HuH-7 (cell line): Measurements from ENCODE around the gene TACR1.
"Not testable (repeated sequence)": the region's sequence is repeated elsewhere in the genome, so short reads cannot be mapped to it uniquely, and the experiment has no call there.

ENCODE experiments used
- DNase-seq: peaks from one replicate; pipeline ENCODE4 v3.0.0; 2011; ENCODE audit warnings: low spot score

TACR1 gene

DNA sequence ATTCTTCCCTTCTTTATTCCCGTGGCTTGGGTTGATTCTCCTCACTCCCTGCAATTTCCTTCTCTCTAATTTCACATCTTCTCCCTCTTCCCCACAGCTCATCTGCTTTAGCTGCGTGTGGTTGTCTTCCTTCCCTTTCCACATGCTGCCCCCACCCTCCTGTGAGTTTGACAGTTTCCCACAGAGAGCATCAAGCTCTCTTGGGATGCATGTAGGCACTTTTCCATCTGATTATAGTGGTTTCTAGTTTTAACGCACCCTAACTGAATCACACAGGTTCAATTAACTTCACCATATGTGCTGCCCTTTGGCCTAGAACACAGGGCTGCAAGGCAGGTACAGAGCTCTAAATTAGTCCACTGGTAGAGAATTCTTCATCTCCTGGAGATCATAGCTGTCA is 110.5 kb downstream of the TACR1 start:
- DNase-seq = no peak

- no peak for DNase-seq
These were observed 111.6 kb downstream of the TACR1 start for GRCh38 chr2:75087736-75088135.

GRCh38 chr2:75079575-75079974 is 119.7 kb downstream of the TACR1 start:
- DNase-seq = no peak

DNA sequence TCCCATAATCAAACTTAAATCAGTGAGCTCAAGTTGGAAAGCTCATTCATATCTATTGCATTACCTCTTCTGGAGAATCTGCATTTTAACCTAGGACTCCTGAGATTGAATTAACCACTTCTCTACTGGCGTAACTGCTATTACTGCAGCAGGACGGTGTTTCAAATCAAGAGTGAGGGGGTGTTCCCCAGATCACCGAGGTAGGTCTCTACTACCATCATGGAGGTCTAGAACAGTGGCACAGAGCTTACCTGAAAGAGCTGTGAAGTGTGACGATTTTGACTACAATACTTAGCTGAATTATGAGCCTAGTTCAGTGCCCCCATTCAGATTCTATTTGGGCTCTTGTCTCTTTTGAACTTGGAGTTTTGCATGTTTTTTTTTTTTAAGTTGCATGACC is 121.4 kb downstream of the TACR1 start:
- no peak for DNase-seq

- DNase-seq = no peak
These were observed 123.2 kb downstream of the TACR1 start for GRCh38 chr2:75076088-75076487.

- no peak for DNase-seq
These were observed 124.6 kb downstream of the TACR1 start for GRCh38 chr2:75074708-75075107.

GRCh38 chr2:75074228-75074627 is 125.1 kb downstream of the TACR1 start:
- no peak for DNase-seq

GRCh38 chr2:75071766-75072165 is 127.6 kb downstream of the TACR1 start:
- DNase-seq = no peak

GRCh38 chr2:75068546-75068945 is 130.8 kb downstream of the TACR1 start:
- no peak for DNase-seq

DNA sequence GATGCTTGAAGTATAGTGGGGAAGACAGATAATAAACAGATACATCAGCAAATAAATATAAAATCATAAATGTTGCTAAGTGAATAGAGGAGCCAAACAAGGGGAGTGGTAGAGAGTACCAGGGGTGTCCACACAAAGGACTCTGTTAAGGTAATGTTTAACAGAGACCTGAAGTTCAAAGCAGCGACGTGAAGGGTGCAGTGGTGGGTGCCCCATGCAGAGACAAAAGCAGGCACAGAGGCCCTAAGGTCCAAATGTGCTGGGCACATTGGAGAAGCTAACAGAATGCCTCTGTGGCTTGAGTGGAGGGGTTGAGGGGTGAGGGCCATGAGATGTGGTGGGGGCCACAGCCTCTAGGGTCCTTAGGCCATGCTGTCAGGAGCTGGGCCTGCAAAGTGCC is 131.8 kb downstream of the TACR1 start:
- DNase-seq = no peak

DNA sequence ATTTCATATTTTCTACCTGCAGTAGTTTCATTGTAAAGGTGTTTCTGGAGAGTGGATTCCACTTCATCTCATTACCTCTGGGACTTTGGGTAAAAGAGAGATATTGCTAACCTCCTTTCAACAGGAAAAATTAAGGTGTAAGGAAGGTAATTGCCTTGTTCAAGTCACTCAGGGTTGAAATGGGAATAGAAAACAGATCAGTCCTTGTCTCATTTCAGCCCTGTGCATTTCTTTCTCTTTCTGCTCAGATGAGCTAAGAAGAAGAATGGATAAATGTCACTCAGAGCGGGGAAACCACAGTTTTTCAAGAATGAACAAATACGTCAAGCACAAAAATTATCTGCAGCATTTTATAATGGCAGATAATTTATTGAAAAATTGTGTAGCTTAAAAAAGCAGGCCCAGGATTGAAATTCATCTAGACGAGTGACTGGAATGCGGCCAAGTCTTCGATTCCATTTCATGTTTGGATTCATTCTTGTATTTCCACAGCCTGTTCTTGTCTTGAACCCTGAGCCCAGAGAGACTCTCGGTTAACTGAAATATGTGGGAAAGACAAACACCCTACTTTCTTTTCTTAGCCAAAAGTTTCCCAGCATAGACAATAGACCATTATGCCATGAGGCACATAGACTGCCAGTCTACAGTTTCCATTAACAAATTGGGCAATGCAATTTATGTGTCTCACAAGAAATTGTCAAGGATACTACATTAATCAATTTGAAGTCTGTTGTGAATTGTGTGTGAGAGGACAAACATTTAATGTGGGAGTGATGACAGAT is 133.0 kb downstream of the TACR1 start:
- no peak for DNase-seq

- DNase-seq = no peak
These were observed 133.8 kb downstream of the TACR1 start for GRCh38 chr2:75065402-75066008.

DNA sequence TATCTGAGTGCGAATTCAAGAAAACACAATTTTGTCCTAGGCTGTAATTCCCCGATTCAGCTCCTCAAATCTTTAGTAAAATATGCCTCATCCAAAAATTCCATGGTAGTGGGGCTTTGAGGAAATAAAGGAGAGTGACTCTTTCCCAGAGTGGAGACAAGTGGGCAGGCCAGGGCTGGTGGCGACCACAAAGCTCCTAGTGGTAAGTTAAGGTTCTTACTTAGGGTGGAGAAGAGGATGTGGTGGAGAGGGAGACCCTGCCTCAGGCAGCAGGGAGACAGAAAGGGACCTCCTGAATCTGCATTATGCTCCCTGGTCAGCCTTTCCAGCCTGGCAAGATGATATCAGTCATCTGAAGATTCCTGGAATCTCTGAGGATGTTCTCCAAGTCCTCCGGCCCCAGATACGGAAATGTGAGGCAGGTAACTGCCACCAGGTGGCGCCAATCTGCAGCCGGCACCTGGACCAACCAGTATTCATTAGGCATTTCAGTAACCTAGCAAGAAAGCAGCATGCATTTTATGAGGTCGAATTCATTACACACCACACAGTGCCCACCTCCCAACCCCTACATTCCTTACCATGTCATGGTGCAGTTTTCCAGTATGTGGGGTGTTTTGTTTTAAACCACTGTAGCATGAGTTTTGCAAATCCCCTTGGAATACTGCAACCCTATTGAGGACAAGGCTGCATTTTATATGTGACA is 134.5 kb downstream of the TACR1 start:
- DNase-seq = peak; percentile 42

- no peak for DNase-seq
These were observed 135.4 kb downstream of the TACR1 start for GRCh38 chr2:75063906-75064305.

DNA sequence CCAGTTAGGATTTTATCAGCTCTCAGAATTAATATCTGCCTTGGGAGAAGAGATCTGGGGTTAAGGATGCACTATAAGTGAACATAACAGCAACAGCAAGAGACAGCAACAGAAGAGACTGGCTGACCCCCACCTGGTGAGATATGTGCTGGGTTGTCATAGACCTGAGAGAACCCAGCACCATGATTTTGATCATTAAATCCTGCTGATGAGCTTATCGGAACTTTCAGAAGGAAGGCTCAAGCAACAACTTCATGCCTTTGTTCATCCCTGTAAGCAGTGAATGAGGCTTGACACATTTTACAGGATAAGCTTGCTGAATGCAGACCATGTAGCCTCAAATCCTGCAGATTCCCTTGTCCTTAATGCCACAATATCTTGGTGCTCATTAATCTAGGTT is 140.9 kb downstream of the TACR1 start:
- DNase-seq = no peak

DNA sequence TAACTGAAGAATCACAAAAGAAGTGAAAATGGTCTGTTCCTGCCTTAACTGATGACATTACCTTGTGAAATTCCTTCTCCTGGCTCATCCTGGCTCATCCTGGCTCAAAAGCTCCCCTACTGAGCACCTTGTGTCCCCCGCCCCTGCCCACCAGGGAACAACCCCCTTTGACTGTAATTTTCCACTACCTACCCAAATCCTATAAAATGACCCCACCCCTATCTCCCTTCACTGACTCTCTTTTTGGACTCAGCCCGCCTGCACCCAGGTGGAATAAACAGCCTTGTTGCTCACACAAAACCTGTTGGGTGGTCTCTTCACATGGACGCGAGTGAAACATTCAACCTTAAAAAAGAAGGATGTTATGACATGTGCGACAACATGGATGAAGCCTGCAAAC is 142.2 kb downstream of the TACR1 start:
- not testable (repeated sequence) for DNase-seq

- DNase-seq = no peak
These were observed 143.3 kb downstream of the TACR1 start for GRCh38 chr2:75055820-75056675.

GRCh38 chr2:75055142-75055819 is 144.0 kb downstream of the TACR1 start:
- no peak for DNase-seq

DNA sequence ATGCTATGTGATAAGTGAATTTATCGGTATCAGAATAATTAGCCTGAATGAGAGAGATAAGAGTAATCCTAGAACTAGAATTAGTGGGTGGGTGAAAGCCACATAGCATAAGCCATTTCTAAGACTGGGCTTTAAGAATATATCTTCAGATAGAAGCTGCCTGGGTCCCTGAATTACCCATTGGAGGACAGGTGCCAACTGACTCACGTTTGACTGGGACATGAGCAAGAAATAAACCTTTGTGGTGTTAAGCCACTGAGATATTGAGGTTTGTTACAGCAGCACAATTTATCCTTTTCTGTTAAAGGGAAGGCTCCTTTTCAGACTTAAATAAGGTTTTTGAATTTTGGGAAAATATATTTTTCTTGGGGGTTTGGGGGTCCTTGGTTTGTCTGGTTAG is 145.0 kb downstream of the TACR1 start:
- no peak for DNase-seq

DNA sequence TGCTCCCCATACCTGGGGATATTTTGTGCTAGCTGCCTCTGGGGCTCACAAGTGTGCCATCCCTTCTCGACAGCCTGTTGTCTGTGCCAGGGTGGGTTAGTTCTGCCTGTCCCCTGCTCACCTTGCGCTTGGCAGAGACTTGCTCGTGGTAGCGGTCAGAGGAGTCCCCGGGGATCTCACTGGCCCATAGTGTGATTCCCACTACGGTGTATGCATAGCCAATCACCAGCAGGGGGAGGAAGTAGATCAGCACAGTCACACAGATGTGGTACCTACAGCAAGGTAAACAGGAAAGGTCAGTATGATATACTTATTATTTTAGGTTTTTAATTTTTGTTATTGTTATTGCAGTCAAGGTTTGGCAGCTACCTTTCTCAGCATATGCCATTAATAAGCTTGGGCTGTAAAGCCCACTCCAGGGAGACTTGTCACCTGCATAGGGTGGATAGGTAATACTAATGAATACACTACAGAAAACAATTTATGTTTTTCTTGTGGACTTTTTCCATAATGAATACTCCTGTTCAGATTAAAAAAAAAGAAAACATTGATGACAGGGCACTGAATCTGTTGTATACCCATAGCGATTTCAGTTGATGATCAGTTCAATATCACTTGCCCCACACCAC is 145.7 kb downstream of the TACR1 start:
- DNase-seq = peak; percentile 54

DNA sequence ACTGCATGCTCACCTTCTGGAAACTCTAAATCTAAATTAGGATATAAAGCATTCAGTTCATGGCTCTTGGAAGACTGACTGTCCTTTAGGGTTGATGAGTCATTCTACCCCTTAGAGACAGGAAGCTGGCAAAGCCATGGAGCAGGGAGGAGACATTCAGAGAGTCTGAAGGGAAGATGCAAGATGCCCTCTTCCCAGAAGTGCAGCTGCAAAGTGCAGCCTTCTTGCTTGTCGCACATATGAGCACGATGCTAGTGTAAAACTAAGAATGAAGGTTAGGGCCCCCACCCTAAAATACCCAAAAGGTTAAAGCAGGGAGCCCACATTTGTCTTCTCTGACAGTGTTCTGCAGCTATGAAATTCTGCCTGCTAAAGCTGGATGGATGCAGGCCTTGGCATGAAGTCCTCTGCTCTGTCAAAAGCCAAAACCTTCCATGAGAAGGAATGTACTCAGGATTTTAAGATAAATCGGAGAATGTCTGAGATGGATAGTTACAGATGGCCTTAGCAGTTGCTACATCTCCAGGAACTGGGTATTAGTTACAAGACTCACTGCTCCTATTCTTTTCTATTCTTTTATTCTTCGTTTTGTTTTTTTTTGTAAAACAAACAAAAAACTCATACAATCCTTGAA is 151.2 kb downstream of the TACR1 start:
- no peak for DNase-seq
